WERI-Rb-1 (cell line): ENCODE measurements around the gene UNC13C.
A peak's percentile ranks its signal among the peaks of the same experiment; 100 is the strongest.
"Not testable (repeated sequence)": the region's sequence is repeated elsewhere in the genome, so short reads cannot be mapped to it uniquely, and the experiment has no call there.

Experiments
- DNase-seq: peaks from one replicate; pipeline ENCODE4 v3.0.0-alpha.2; 2020
- H3K27ac ChIP-seq: fragments of 250-450 bp; sonication (Bioruptor Pico); 2 replicates; pipeline ENCODE4 v1.5.1; 2020; ENCODE audit warnings: mild to moderate bottlenecking, moderate library complexity
- H3K27me3 ChIP-seq: fragments of 250-450 bp; sonication (Bioruptor Pico); 2 replicates; pipeline ENCODE4 v1.5.1; 2021; ENCODE audit warnings: mild to moderate bottlenecking, low read depth, moderate library complexity; ENCODE audit not compliant: insufficient read depth, severe bottlenecking
- H3K36me3 ChIP-seq: fragments of 250-450 bp; sonication (Bioruptor Pico); 2 replicates; pipeline ENCODE4 v1.5.1; 2020; ENCODE audit warnings: mild to moderate bottlenecking, moderate library complexity
- H3K4me3 ChIP-seq: 2 replicates; pipeline ENCODE4 v1.5.1; 2011; ENCODE audit warnings: low read depth, mild to moderate bottlenecking, control low read depth, low read length
- H3K9me3 ChIP-seq: fragments of 250-450 bp; sonication (Bioruptor Pico); 2 replicates; pipeline ENCODE4 v1.5.1; 2021; ENCODE audit warnings: mild to moderate bottlenecking, moderate library complexity; ENCODE audit not compliant: severe bottlenecking
- CTCF ChIP-seq: IDR thresholded peaks from 2 replicates; pipeline ENCODE4 v1.5.1; 2011; ENCODE audit warnings: low read depth, mild to moderate bottlenecking, control low read depth, inconsistent platforms, low read length

The UNC13C gene

GRCh38 chr15:53978253-53978906 lies at the start of gene UNC13C:
TSS of gene UNC13C (plus strand) at chr15:53978441. CDS start at chr15:54012904, 34,463 bp downstream.
- peak; percentile 12 for DNase-seq

GRCh38 chr15:53936137-53936536 lies 42.1 kb upstream of the UNC13C start:
- H3K4me3 ChIP-seq = no peak overlapping the region
- peaks cover 2% of the 10 kb centered on the region for H3K9me3 ChIP-seq
- no peak for TF ChIP-seq CTCF
- H3K36me3 ChIP-seq = no peaks in the 10 kb centered on the region
- no peak overlapping the region for H3K27ac ChIP-seq
- DNase-seq = no peak
- peaks cover 3% of the 10 kb centered on the region for H3K27me3 ChIP-seq

More at GRCh38 chr15:53978253-53978906, at the start of gene UNC13C:
- Histone ChIP-seq H3K27me3 (peaks cover 20% of the 10 kb centered on the region), H3K9me3 (no peaks in the 10 kb centered on the region), H3K4me3 (no peak within 1 kb of the TSS), H3K27ac (no peak within 1 kb of the TSS), H3K36me3 (no peaks in the 10 kb centered on the region)
- no peak for TF ChIP-seq CTCF

GRCh38 chr15:53937632-53938031 lies 40.6 kb upstream of the UNC13C start:
- H3K9me3 ChIP-seq, H3K27me3 ChIP-seq, H3K27ac ChIP-seq, H3K36me3 ChIP-seq, DNase-seq, H3K4me3 ChIP-seq: not testable (repeated sequence)

GRCh38 chr15:53950572-53950971 lies 27.7 kb upstream of the UNC13C start:
- H3K9me3 ChIP-seq = no peaks in the 10 kb centered on the region
- H3K27me3 ChIP-seq = no peaks in the 10 kb centered on the region
- no peak overlapping the region for H3K4me3 ChIP-seq
- no peak overlapping the region for H3K27ac ChIP-seq
- H3K36me3 ChIP-seq = no peaks in the 10 kb centered on the region
- DNase-seq = no peak
- no peak for TF ChIP-seq CTCF

GRCh38 chr15:53955396-53955795 lies 22.8 kb upstream of the UNC13C start:
- TF ChIP-seq CTCF = no peak
- DNase-seq = no peak
- no peak overlapping the region for H3K4me3 ChIP-seq
- H3K9me3 ChIP-seq = no peaks in the 10 kb centered on the region
- H3K36me3 ChIP-seq = no peaks in the 10 kb centered on the region
- no peak overlapping the region for H3K27ac ChIP-seq
- H3K27me3 ChIP-seq = no peaks in the 10 kb centered on the region

- H3K27me3 ChIP-seq = peaks cover 4% of the 10 kb centered on the region
- H3K27ac ChIP-seq = no peak overlapping the region
- DNase-seq = peak; percentile 47
- no peak overlapping the region for H3K4me3 ChIP-seq
- H3K9me3 ChIP-seq = no peaks in the 10 kb centered on the region
- peak; percentile 62 for TF ChIP-seq CTCF
- no peaks in the 10 kb centered on the region for H3K36me3 ChIP-seq
Observed at GRCh38 chr15:53962646-53963561, 15.3 kb upstream of the UNC13C start.
